Naive thymus-derived CD8-positive, alpha-beta T cell (primary cell): ENCODE results near the gene ABHD5. TPM values are rescaled to one million over a fixed set of nuclear protein-coding genes. Genes with fewer than 3 reads are reported as not detected.
A peak's percentile ranks its signal among the peaks of the same experiment; 100 is the strongest.

Experiments used
- ATAC-seq, 2 donors: fragments of 150-1000 bp; cut with Tn5 transposase in 1 of 2; sonication (Bioruptor Pico), chemical (Tn5 transposase) in 1 of 2; 1 replicate in 1 of 2; 2 replicates in 1 of 2; pipeline ENCODE4 v1.10.0; 2021; ENCODE audit warnings: mild to moderate bottlenecking in 2 of 2, moderate library complexity in 2 of 2
- POLR2A ChIA-PET: fragments of 350-600 bp; sonication (Branson Sonifier 250); formaldehyde crosslinking; loops from one replicate; lab custom pipeline; 2021; ENCODE audit warnings: antibody characterized with exemption; lab: Charles Lee
- DNase-seq, 10 donors: peaks; one replicate each; pipeline versions ENCODE4 v3.0.0 to v3.0.0-alpha.2; 2020 to 2022
- H3K27ac Mint-ChIP-seq, 10 donors: one replicate each; pipeline ENCODE4 v1.8.0; 2020 to 2022; ENCODE audit warnings: mild to moderate bottlenecking in 10 of 10, mixed read lengths in 10 of 10, moderate library complexity in 4 of 10, inconsistent platforms in 1 of 10
- H3K27me3 Mint-ChIP-seq, 5 donors: one replicate each; pipeline ENCODE4 v1.8.0; 2021 to 2022; ENCODE audit warnings: mixed read lengths in 5 of 5
- H3K36me3 Mint-ChIP-seq, 3 donors: one replicate each; pipeline ENCODE4 v1.8.0; 2020 to 2022; ENCODE audit warnings: mixed read lengths in 3 of 3, mild to moderate bottlenecking in 2 of 3, inconsistent platforms in 1 of 3
- H3K4me1 Mint-ChIP-seq, 4 donors: one replicate each; pipeline ENCODE4 v1.8.0; 2021 to 2022; ENCODE audit warnings: mixed read lengths in 4 of 4
- H3K4me3 Mint-ChIP-seq, 10 donors: one replicate each; pipeline ENCODE4 v1.8.0; 2020 to 2022; ENCODE audit warnings: mild to moderate bottlenecking in 10 of 10, mixed read lengths in 10 of 10, moderate library complexity in 6 of 10, inconsistent platforms in 1 of 10
- H3K9me3 Mint-ChIP-seq, 9 donors: one replicate each; pipeline ENCODE4 v1.8.0; 2020 to 2022; ENCODE audit warnings: mixed read lengths in 9 of 9, mild to moderate bottlenecking in 3 of 9, inconsistent platforms in 1 of 9, moderate library complexity in 1 of 9
- polyA plus RNA-seq, 3 donors: library from polyadenylated mRNA; unstranded; fragments of 300-500 nt; fragmentation: Illumina TruSeq; gene quantifications; one replicate each; pipeline ENCODE4 v1.2.3, GENCODE V29; 2021
- total RNA-seq, 8 experiments: library from RNA in 2 of 8; stranded (reverse) in 2 of 8; gene quantifications; one replicate each; pipeline ENCODE4 v1.2.3 and lab custom pipeline; 2021 to 2026

Gene ABHD5
- total and polyA plus RNA-seq, 5 experiments from 2014 or later: 1.7 to 6.9 (median 4.0) TPM

DNA sequence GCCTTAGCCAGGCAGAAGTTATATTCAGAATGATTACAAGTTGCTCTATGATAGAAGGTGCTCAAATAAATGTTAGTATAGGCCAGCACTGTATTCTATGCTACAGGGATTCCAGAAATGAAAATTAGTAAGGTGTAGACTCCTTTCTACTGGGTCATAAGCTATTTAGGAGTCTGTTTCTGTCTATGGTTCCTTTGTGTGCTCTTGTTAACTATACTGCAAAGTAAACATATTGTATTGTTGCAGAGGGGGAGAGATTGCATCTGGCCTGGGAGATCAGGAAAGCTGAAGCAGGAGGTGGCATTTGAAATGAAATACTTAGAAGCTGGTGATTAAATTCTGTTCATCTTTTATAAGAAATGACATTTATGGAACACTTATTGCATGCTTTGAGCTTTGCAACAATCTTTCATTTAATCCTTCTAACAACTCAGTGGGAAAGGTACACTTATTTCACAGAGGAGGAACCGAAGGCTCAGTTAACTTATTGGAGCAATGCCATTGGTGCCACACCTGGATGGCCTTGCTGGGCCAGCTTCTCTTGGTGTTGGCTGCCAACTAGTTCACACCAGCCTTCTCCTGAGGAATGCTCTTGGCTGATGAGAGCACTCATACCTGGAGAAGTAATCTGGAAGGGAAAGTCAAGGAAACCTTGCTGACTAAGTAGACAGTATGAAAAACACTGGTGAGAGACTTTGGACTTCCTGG lies 39.1 kb downstream of the ABHD5 start:
- POLR2A ChIA-PET: interaction anchor here (0.7 to 0.8 kb wide), 2 partner anchors 39 to 64 kb away, joined by 3 read pairs; partner anchors contain the start of gene ABHD5
- H3K4me3 Mint-ChIP-seq: no peak overlapping the region
- peaks cover 0 to 12% (median 7%) of the 10 kb centered on the region in 3 donors for H3K36me3 Mint-ChIP-seq
- no peaks in the 10 kb centered on the region for H3K27me3 Mint-ChIP-seq
- no peaks in the 10 kb centered on the region for H3K9me3 Mint-ChIP-seq
- DNase-seq (no peak), ATAC-seq (no peak)
- no peaks in the 10 kb centered on the region for H3K4me1 Mint-ChIP-seq
- H3K27ac Mint-ChIP-seq: peak overlapping the region in 1 of 10 donors; percentile 13

- DNase-seq (no peak), ATAC-seq (no peak)
- no peak overlapping the region for H3K4me3 Mint-ChIP-seq
- H3K27ac Mint-ChIP-seq: no peak overlapping the region
- no peaks in the 10 kb centered on the region for H3K27me3 Mint-ChIP-seq
- no peaks in the 10 kb centered on the region for H3K4me1 Mint-ChIP-seq
- POLR2A ChIA-PET: no interaction called here
- peaks cover 0 to 12% (median 5%) of the 10 kb centered on the region in 3 donors for H3K36me3 Mint-ChIP-seq
- no peaks in the 10 kb centered on the region for H3K9me3 Mint-ChIP-seq
Measured at GRCh38 chr3:43732747-43733425, 42.1 kb downstream of the ABHD5 start.

- no peak for ATAC-seq
- no peak overlapping the region for H3K27ac Mint-ChIP-seq
- POLR2A ChIA-PET: interaction anchor here (0.6 kb wide), 1 partner anchor 413 kb away, joined by 4 read pairs; no protein-coding TSS in a partner anchor
- H3K36me3 Mint-ChIP-seq: peaks cover 0 to 9% (median 5%) of the 10 kb centered on the region in 3 donors
- DNase-seq: no peak
- H3K27me3 Mint-ChIP-seq: no peaks in the 10 kb centered on the region
- no peak overlapping the region for H3K4me3 Mint-ChIP-seq
- H3K4me1 Mint-ChIP-seq: no peaks in the 10 kb centered on the region
- H3K9me3 Mint-ChIP-seq: no peaks in the 10 kb centered on the region
Measured at GRCh38 chr3:43733459-43734384, 43.0 kb downstream of the ABHD5 start.

- DNase-seq (no peak), ATAC-seq (no peak)
- POLR2A ChIA-PET: interaction anchor here (0.6 kb wide), 1 partner anchor 414 kb away, joined by 4 read pairs; no protein-coding TSS in a partner anchor
- no peak overlapping the region for H3K4me3 Mint-ChIP-seq
- no peaks in the 10 kb centered on the region for H3K9me3 Mint-ChIP-seq
- peak overlapping the region in 1 of 10 donors; percentile 2 for H3K27ac Mint-ChIP-seq
- peaks cover 0 to 9% (median 5%) of the 10 kb centered on the region in 3 donors for H3K36me3 Mint-ChIP-seq
- H3K27me3 Mint-ChIP-seq: no peaks in the 10 kb centered on the region
- H3K4me1 Mint-ChIP-seq: no peaks in the 10 kb centered on the region
Measured at GRCh38 chr3:43734685-43735084, 43.9 kb downstream of the ABHD5 start.

GRCh38 chr3:43735618-43736017 lies 44.9 kb downstream of the ABHD5 start:
- Mint-ChIP-seq H3K4me1 (no peaks in the 10 kb centered on the region), H3K27me3 (no peaks in the 10 kb centered on the region), H3K27ac (peak overlapping the region in 1 of 10 donors; percentile 40), H3K9me3 (no peaks in the 10 kb centered on the region), H3K36me3 (peaks cover 0 to 5% (median 4%) of the 10 kb centered on the region in 3 donors), H3K4me3 (no peak overlapping the region)
- ATAC-seq (no peak), DNase-seq (no peak)
- POLR2A ChIA-PET: no interaction called here

DNA sequence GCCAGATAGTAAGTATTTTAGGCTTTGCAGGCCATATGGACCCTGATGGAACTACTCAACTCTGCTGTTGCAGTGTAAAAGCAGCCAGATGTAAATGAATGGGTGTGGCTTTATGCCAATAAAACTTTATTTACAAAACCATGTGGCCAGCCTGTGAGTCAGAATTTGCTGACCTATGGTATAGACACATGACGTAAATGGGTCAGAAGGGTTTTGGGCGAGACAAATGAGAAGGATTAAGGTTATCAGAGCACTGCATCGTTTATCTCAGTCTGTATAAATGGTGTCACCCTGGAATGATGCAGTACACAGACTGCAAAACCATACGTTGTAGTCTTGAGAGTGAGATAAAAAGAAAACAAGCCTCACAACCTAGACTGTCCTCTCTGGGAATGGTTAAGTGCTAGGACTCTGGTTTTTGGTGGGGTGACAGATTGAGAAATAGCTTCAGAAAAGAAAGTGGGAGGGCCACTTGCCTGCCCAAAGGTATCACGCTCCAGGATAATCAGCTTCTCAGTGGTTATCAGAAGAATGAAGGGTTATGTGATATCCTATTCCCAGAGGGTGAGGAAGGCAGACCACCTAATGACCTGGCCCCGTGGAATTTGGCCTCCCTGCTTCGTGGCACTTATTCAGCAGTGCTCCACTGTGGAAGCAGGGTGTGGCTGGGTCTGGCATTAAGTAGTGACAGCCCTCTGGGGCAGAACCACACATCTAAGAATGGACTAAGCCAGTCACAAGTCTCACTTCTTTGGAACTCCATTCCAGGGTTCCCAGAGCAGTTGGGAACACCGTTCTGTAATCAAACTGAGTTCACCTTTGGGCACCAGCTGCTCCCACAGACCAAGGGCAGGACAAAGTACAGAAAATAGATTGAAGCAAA lies 46.1 kb downstream of the ABHD5 start:
- Mint-ChIP-seq H3K27me3 (no peaks in the 10 kb centered on the region), H3K4me1 (no peaks in the 10 kb centered on the region), H3K27ac (no peak overlapping the region), H3K36me3 (peaks cover 0 to 5% (median 4%) of the 10 kb centered on the region in 3 donors), H3K4me3 (no peak overlapping the region), H3K9me3 (no peaks in the 10 kb centered on the region)
- POLR2A ChIA-PET: interaction anchor here (1.1 kb wide), 1 partner anchor 325 kb away, joined by 3 read pairs; no protein-coding TSS in a partner anchor
- DNase-seq (no peak), ATAC-seq (no peak)

- POLR2A ChIA-PET: no interaction called here
- Mint-ChIP-seq H3K4me1 (no peaks in the 10 kb centered on the region), H3K36me3 (peaks cover 0 to 5% (median 0%) of the 10 kb centered on the region in 3 donors), H3K4me3 (no peak overlapping the region), H3K9me3 (no peaks in the 10 kb centered on the region), H3K27me3 (no peaks in the 10 kb centered on the region), H3K27ac (no peak overlapping the region)
- DNase-seq: no peak
- no peak for ATAC-seq
Measured at GRCh38 chr3:43738305-43738704, 47.6 kb downstream of the ABHD5 start.

DNA sequence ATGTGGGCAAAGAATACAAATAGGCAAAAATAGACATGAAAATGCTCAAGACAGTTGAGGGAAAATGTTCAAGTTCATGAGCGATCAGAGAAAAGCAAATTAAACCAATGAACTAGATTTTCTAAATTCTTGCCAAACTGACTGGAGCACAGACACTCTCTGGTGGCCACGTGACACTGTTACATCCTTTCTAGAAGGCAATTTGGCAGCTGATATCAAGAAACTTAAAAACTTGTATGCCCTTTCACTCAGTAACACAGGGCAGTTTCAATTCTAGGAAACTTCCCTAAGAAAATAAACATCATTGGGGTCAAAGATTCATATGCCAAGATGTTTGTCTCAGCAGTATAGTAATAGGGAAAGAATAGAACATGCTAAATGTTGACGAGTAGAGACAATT lies 52.2 kb downstream of the ABHD5 start:
- Mint-ChIP-seq H3K4me3 (no peak overlapping the region), H3K27me3 (peaks cover 0 to 4% (median 0%) of the 10 kb centered on the region in 5 donors), H3K9me3 (peaks cover 2 to 13% (median 9%) of the 10 kb centered on the region in 9 donors), H3K27ac (no peak overlapping the region), H3K36me3 (peaks cover 4 to 14% (median 6%) of the 10 kb centered on the region in 3 donors), H3K4me1 (peaks cover 0 to 2% (median 0%) of the 10 kb centered on the region in 4 donors)
- no peak for ATAC-seq
- DNase-seq: no peak
- POLR2A ChIA-PET: interaction anchor here (1.0 kb wide), 1 partner anchor 9 kb away, joined by 5 read pairs; no protein-coding TSS in a partner anchor

DNA sequence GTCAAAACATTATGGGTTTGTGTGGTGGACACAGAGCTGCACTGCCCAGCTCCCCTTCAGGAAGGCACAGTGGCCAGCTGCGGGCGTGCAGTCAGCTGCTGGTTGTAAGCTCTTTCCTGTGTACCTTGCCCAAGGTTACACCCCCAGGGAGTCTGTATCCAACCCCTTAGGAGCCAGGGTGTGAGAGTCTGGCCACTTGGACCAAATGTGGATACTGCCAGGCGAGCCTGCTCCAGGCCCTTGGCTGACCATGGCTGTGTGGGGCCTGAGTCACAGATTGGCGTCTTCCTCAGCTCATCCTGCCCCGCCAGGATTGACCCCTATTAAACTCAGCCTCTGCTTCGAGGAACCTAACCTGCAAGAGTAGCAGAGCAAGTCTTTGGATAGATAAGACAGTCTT lies 56.9 kb downstream of the ABHD5 start:
- DNase-seq (no peak), ATAC-seq (no peak)
- POLR2A ChIA-PET: no interaction called here
- Mint-ChIP-seq H3K4me3 (no peak overlapping the region), H3K27ac (peak overlapping the region in 1 of 10 donors; percentile 15), H3K4me1 (peaks cover 0 to 8% (median 3%) of the 10 kb centered on the region in 4 donors), H3K27me3 (peaks cover 0 to 4% (median 0%) of the 10 kb centered on the region in 5 donors), H3K36me3 (peaks cover 4 to 14% (median 6%) of the 10 kb centered on the region in 3 donors), H3K9me3 (peaks cover 2 to 13% (median 9%) of the 10 kb centered on the region in 9 donors)

DNA sequence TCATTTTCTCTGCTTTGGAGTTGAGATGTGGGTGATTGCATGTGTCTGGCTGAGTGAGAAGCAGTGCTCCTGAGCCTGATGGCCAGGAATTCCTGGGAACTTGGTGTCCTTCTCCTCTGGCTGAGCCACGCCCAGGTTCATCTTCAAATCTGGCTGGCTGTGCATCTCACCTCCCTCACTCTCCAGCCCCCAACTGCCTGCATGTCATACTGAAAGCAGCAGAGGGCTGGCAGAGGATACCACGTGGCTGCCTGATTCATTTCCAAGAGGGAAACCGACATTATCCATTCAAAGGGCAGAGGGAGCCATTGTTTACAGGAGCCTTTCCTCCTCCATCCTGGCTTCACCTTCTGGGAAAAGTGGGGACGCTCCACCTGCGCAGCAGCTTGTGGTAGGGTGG lies 57.4 kb downstream of the ABHD5 start:
- H3K27ac Mint-ChIP-seq: no peak overlapping the region
- peaks cover 2 to 13% (median 9%) of the 10 kb centered on the region in 9 donors for H3K9me3 Mint-ChIP-seq
- peaks cover 4 to 14% (median 6%) of the 10 kb centered on the region in 3 donors for H3K36me3 Mint-ChIP-seq
- POLR2A ChIA-PET: no interaction called here
- no peak overlapping the region for H3K4me3 Mint-ChIP-seq
- ATAC-seq: no peak
- peaks cover 0 to 4% (median 0%) of the 10 kb centered on the region in 5 donors for H3K27me3 Mint-ChIP-seq
- DNase-seq: no peak
- peaks cover 0 to 8% (median 3%) of the 10 kb centered on the region in 4 donors for H3K4me1 Mint-ChIP-seq

- H3K36me3 Mint-ChIP-seq: peaks cover 4 to 14% (median 6%) of the 10 kb centered on the region in 3 donors
- H3K4me3 Mint-ChIP-seq: no peak overlapping the region
- peaks cover 2 to 13% (median 9%) of the 10 kb centered on the region in 9 donors for H3K9me3 Mint-ChIP-seq
- POLR2A ChIA-PET: no interaction called here
- ATAC-seq (no peak), DNase-seq (no peak)
- H3K4me1 Mint-ChIP-seq: peaks cover 0 to 8% (median 5%) of the 10 kb centered on the region in 4 donors
- peaks cover 0 to 4% (median 0%) of the 10 kb centered on the region in 5 donors for H3K27me3 Mint-ChIP-seq
- peak overlapping the region in 2 of 10 donors; percentile 11 to 73 for H3K27ac Mint-ChIP-seq
Measured at GRCh38 chr3:43748645-43749044, 57.9 kb downstream of the ABHD5 start.
